Endodermal cell (in vitro differentiated cells): ENCODE measurements around the gene SURF6. TPM values are rescaled to one million over a fixed set of nuclear protein-coding genes. Genes with fewer than 3 reads are reported as not detected.

Experiments used
- DNase-seq: peaks from one replicate; pipeline ENCODE4 v3.0.0-alpha.2; 2017
- H3K27ac ChIP-seq: 2 replicates; pipeline ENCODE4 v1.5.1; 2013; ENCODE audit warnings: mild to moderate bottlenecking, low read depth, low read length, moderate library complexity
- H3K27me3 ChIP-seq: 2 replicates; pipeline ENCODE4 v1.6.1; 2013; ENCODE audit warnings: mild to moderate bottlenecking, low read length, moderate library complexity; ENCODE audit not compliant: insufficient read depth, control insufficient read depth, poor library complexity, severe bottlenecking
- H3K36me3 ChIP-seq: 2 replicates; pipeline ENCODE4 v1.7.0; 2013; ENCODE audit warnings: mild to moderate bottlenecking, low read length, moderate library complexity; ENCODE audit not compliant: control insufficient read depth, insufficient read depth
- H3K4me1 ChIP-seq: one replicate; pipeline ENCODE4 v1.7.0; 2013; ENCODE audit warnings: low read length; ENCODE audit not compliant: control insufficient read depth, insufficient read depth
- H3K4me3 ChIP-seq: 2 replicates; pipeline ENCODE4 v1.5.1; 2013; ENCODE audit warnings: mild to moderate bottlenecking, low read length, moderate library complexity
- H3K9ac ChIP-seq: 2 replicates; pipeline ENCODE4 v1.6.1; 2013; ENCODE audit warnings: mild to moderate bottlenecking, low read length, moderate library complexity; ENCODE audit not compliant: poor library complexity, severe bottlenecking; ENCODE audit errors: extremely low read depth
- H3K9me3 ChIP-seq: 2 replicates; pipeline ENCODE4 v1.6.1; 2013; ENCODE audit warnings: mild to moderate bottlenecking, low read length, moderate library complexity; ENCODE audit not compliant: control insufficient read depth
- H3K27ac Mint-ChIP-seq: 2 replicates; pipeline ENCODE4 v1.8.0; 2020; ENCODE audit warnings: mixed read lengths
- H3K27me3 Mint-ChIP-seq: 2 replicates; pipeline ENCODE4 v1.8.0; 2021; ENCODE audit warnings: mild to moderate bottlenecking, mixed read lengths; ENCODE audit not compliant: insufficient read depth
- H3K36me3 Mint-ChIP-seq: 2 replicates; pipeline ENCODE4 v1.8.0; 2020; ENCODE audit warnings: low read depth, mixed read lengths
- H3K4me1 Mint-ChIP-seq: 2 replicates; pipeline ENCODE4 v1.8.0; 2020; ENCODE audit warnings: mixed read lengths
- H3K4me3 Mint-ChIP-seq: 2 replicates; pipeline ENCODE4 v1.8.0; 2020; ENCODE audit warnings: mild to moderate bottlenecking, moderate library complexity, mixed read lengths
- H3K9me3 Mint-ChIP-seq: 2 replicates; pipeline ENCODE4 v1.8.0; 2020; ENCODE audit warnings: mild to moderate bottlenecking, mixed read lengths
- CTCF ChIP-seq: fragments of 200-600 bp; sonication (generic); conservative IDR thresholded peaks from 2 replicates; pipeline ENCODE4 v1.5.0; 2021; ENCODE audit warnings: antibody characterized with exemption, mild to moderate bottlenecking
- WGBS, 2 experiments: methylation state at CpG; one replicate each; pipeline versions ENCODE4 v1.1.5 to v1.1.7; 2013; ENCODE audit warnings: missing lambda C conversion rate in 2 of 2, mixed read lengths in 1 of 2; ENCODE audit not compliant: insufficient coverage in 1 of 2, insufficient read length in 1 of 2; 5-methylcytosine and 5-hydroxymethylcytosine counted together
- total RNA-seq, 2 donors: library from RNA; stranded (reverse); fragmentation: NEBNext Ultra II Directional in 1 of 2; extraction: Animal tissue kit (Norgen Biotek cat#: 25700) in 1 of 2; gene quantifications; 2 replicates in 1 of 2; 3 replicates in 1 of 2; pipeline ENCODE4 v1.2.1, GENCODE V29; 2021

SURF6 gene
- total RNA-seq, 2 donors from 2014 or later, result 22.9 to 27.5 TPM

GRCh38 chr9:133352635-133353340 is 16.8 kb upstream of the SURF6 start:
- Histone ChIP-seq H3K27ac (no peak overlapping the region), H3K36me3 (peaks cover 49% of the 10 kb centered on the region), H3K9me3 (no peaks in the 10 kb centered on the region), H3K9ac (no peak overlapping the region), H3K4me3 (no peak overlapping the region), H3K4me1 (no peaks in the 10 kb centered on the region), H3K27me3 (no peaks in the 10 kb centered on the region)
- WGBS, 2 experiments, result 94 to 95% methylated on average over 6 to 8 of the region's 8 CpGs
- no peak for TF ChIP-seq CTCF
- H3K4me3 Mint-ChIP-seq, result no peak overlapping the region
- peaks cover 57% of the 10 kb centered on the region for H3K36me3 Mint-ChIP-seq
- H3K27me3 Mint-ChIP-seq, result no peaks in the 10 kb centered on the region
- peak overlapping the region; percentile 48 for H3K27ac Mint-ChIP-seq
- DNase-seq, result no peak
- peaks cover 19% of the 10 kb centered on the region for H3K4me1 Mint-ChIP-seq
- H3K9me3 Mint-ChIP-seq, result no peaks in the 10 kb centered on the region

- Histone ChIP-seq H3K36me3 (peaks cover 49% of the 10 kb centered on the region), H3K27ac (no peak overlapping the region), H3K27me3 (no peaks in the 10 kb centered on the region), H3K4me1 (no peaks in the 10 kb centered on the region), H3K4me3 (no peak overlapping the region), H3K9ac (no peak overlapping the region), H3K9me3 (no peaks in the 10 kb centered on the region)
- WGBS, 2 experiments, result 89 to 92% methylated on average over 11 to 14 of the region's 14 CpGs
- H3K4me1 Mint-ChIP-seq, result peaks cover 17% of the 10 kb centered on the region
- H3K27ac Mint-ChIP-seq, result peak overlapping the region; percentile 75
- peak; percentile 85 for TF ChIP-seq CTCF
- no peaks in the 10 kb centered on the region for H3K27me3 Mint-ChIP-seq
- no peak overlapping the region for H3K4me3 Mint-ChIP-seq
- H3K36me3 Mint-ChIP-seq, result peaks cover 54% of the 10 kb centered on the region
- DNase-seq, result peak; percentile 93
- H3K9me3 Mint-ChIP-seq, result no peaks in the 10 kb centered on the region
These were observed 16.1 kb upstream of the SURF6 start for GRCh38 chr9:133351908-133352634.

- no peaks in the 10 kb centered on the region for H3K27me3 Mint-ChIP-seq
- DNase-seq, result no peak
- no peaks in the 10 kb centered on the region for H3K9me3 Mint-ChIP-seq
- H3K4me3 Mint-ChIP-seq, result no peak overlapping the region
- Histone ChIP-seq H3K27me3 (no peaks in the 10 kb centered on the region), H3K27ac (no peak overlapping the region), H3K36me3 (peaks cover 49% of the 10 kb centered on the region), H3K9ac (no peak overlapping the region), H3K4me1 (no peaks in the 10 kb centered on the region), H3K4me3 (no peak overlapping the region), H3K9me3 (no peaks in the 10 kb centered on the region)
- no peak for TF ChIP-seq CTCF
- H3K4me1 Mint-ChIP-seq, result peaks cover 22% of the 10 kb centered on the region
- peak overlapping the region; percentile 75 for H3K27ac Mint-ChIP-seq
- 94 to 100% methylated on average over 1 to 3 of the region's 3 CpGs for WGBS, 2 experiments
- H3K36me3 Mint-ChIP-seq, result peaks cover 57% of the 10 kb centered on the region
These were observed 15.5 kb upstream of the SURF6 start for GRCh38 chr9:133351526-133351907.
